HCT116 (cell line): ENCODE measurements around the gene AGPAT2. TPM values are rescaled to one million over a fixed set of nuclear protein-coding genes. Genes with fewer than 3 reads are reported as not detected.

ENCODE experiments used
- ATAC-seq: fragments of 200-7000 bp; cut with Tn5 transposase; 2 replicates; pipeline ENCODE4 v1.9.1; 2020; ENCODE audit warnings: mild to moderate bottlenecking, moderate library complexity
- BruUV-seq: library from RNA; stranded (reverse); fragments of 400-500 nt; replicated peaks from 2 replicates; lab custom pipeline; 2021; lab: Mats Ljungman, UMichigan
- CTCF ChIA-PET: fragments of 300-600 bp; sonication (Branson Sonifier 250); formaldehyde crosslinking; loops from one replicate; lab custom pipeline; 2021; ENCODE audit warnings: antibody characterized with exemption; lab: Charles Lee
- POLR2A ChIA-PET: fragments of 300-600, 350-600 bp; sonication (Branson Sonifier 250); formaldehyde crosslinking; loops from one replicate; lab custom pipeline; 2021; ENCODE audit warnings: antibody characterized with exemption; lab: Charles Lee
- RAD21 ChIA-PET, 2 experiments: fragments of 300-600 bp; sonication (Branson Sonifier 250); formaldehyde crosslinking; loops; one replicate each; lab custom pipeline; 2023; ENCODE audit warnings: low total read pairs in 2 of 2; ENCODE audit not compliant: uncharacterized antibody in 2 of 2, unreplicated experiment in 2 of 2, low non-redundant PET in 1 of 2; lab: Charles Lee
- DNase-seq: peaks from one replicate; pipeline ENCODE4 v3.0.0-alpha.2; 2010; ENCODE audit warnings: low read depth, low spot score
- H2AFZ ChIP-seq: fragments of 200-600 bp; shearing (Covaris generic), sonication (generic); 2 replicates; pipeline ENCODE4 v1.6.1; 2017; ENCODE audit warnings: low read depth, mixed run types, mixed read lengths, antibody characterized with exemption, low read length; ENCODE audit not compliant: poor library complexity, severe bottlenecking
- H3K27ac ChIP-seq: 2 replicates; pipeline ENCODE4 v1.5.1; 2012; ENCODE audit warnings: low read depth, low read length
- H3K27me3 ChIP-seq: fragments of 200-600 bp; sonication (generic); 2 replicates; pipeline ENCODE4 v1.6.1; 2016; ENCODE audit warnings: mixed run types, low read length, mixed read lengths; ENCODE audit not compliant: insufficient read depth
- H3K36me3 ChIP-seq, 2 experiments: fragments of 200-500 bp in 1 of 2; fragments of 200-600 bp in 1 of 2; sonication (Bioruptor generic) in 1 of 2; sonication (generic) in 1 of 2; 2 replicates each; pipeline versions ENCODE4 v1.5.1 to v1.6.1; 2014 to 2016; ENCODE audit warnings: low read length in 2 of 2, inconsistent platforms in 1 of 2, mixed read lengths in 1 of 2, mixed run types in 1 of 2; ENCODE audit not compliant: insufficient read depth in 2 of 2, control insufficient read depth in 1 of 2
- H3K4me1 ChIP-seq, 2 experiments: fragments of 200-600 bp in 1 of 2; sonication (generic) in 1 of 2; 2 replicates each; pipeline versions ENCODE4 v1.5.1 to v1.6.1; 2012 to 2017; ENCODE audit warnings: low read length in 2 of 2, inconsistent platforms in 1 of 2, mild to moderate bottlenecking in 1 of 2, mixed read lengths in 1 of 2, mixed run types in 1 of 2, moderate library complexity in 1 of 2; ENCODE audit not compliant: insufficient read depth in 2 of 2, control insufficient read depth in 1 of 2
- H3K4me2 ChIP-seq: fragments of 200-600 bp; sonication (generic); 2 replicates; pipeline ENCODE4 v1.6.1; 2017; ENCODE audit warnings: mixed run types, low read length, mixed read lengths
- H3K4me3 ChIP-seq, 2 experiments: fragments of 200-600 bp in 1 of 2; sonication (generic) in 1 of 2; replicated peaks in 1 of 2; 2 replicates each; pipeline ENCODE4 v1.5.1; 2011 to 2016; ENCODE audit warnings: low read length in 2 of 2, control low read depth in 1 of 2, low read depth in 1 of 2, mild to moderate bottlenecking in 1 of 2, mixed read lengths in 1 of 2, mixed run types in 1 of 2
- H3K79me2 ChIP-seq: fragments of 200-600 bp; sonication (generic); 2 replicates; pipeline ENCODE4 v1.6.1; 2017; ENCODE audit warnings: mild to moderate bottlenecking, mixed run types, low read length, moderate library complexity, mixed read lengths; ENCODE audit not compliant: insufficient read depth
- H3K9ac ChIP-seq: fragments of 200-600 bp; sonication (generic); 2 replicates; pipeline ENCODE4 v1.6.1; 2016; ENCODE audit warnings: low read length, mixed read lengths
- H3K9me2 ChIP-seq: fragments of 200-600 bp; sonication (generic), shearing (Covaris generic); 2 replicates; pipeline ENCODE4 v1.6.1; 2017; ENCODE audit warnings: mixed run types, mild to moderate bottlenecking, moderate library complexity; ENCODE audit not compliant: insufficient read depth
- H3K9me3 ChIP-seq, 2 experiments: fragments of 200-500 bp in 1 of 2; fragments of 200-600 bp in 1 of 2; sonication (Bioruptor generic) in 1 of 2; sonication (generic) in 1 of 2; 2 replicates each; pipeline ENCODE4 v1.6.1; 2014 to 2017; ENCODE audit warnings: low read length in 2 of 2, mixed read lengths in 2 of 2, inconsistent platforms in 1 of 2, low read depth in 1 of 2, mild to moderate bottlenecking in 1 of 2, mixed run types in 1 of 2, moderate library complexity in 1 of 2; ENCODE audit not compliant: control insufficient read depth in 1 of 2, insufficient read depth in 1 of 2
- H4K20me1 ChIP-seq: fragments of 200-600 bp; sonication (generic), shearing (Covaris generic); 2 replicates; pipeline ENCODE4 v1.6.1; 2017; ENCODE audit warnings: mixed run types, mild to moderate bottlenecking, moderate library complexity; ENCODE audit not compliant: insufficient read depth
- ATF3 ChIP-seq: IDR thresholded peaks from 2 replicates; pipeline ENCODE4 v1.6.1; 2012
- ELF1 ChIP-seq: IDR thresholded peaks from 2 replicates; pipeline ENCODE4 v1.6.1; 2012; ENCODE audit warnings: low read depth, borderline replicate concordance
- EZH2 ChIP-seq: fragments of 200-600 bp; sonication (generic); IDR thresholded peaks from 2 replicates; pipeline ENCODE4 v1.6.1; 2017; ENCODE audit warnings: antibody characterized with exemption, mixed run types
- FOSL1 ChIP-seq: IDR thresholded peaks from 2 replicates; pipeline ENCODE4 v1.6.1; 2012; ENCODE audit warnings: low read depth
- JUND ChIP-seq: IDR thresholded peaks from 2 replicates; pipeline ENCODE4 v1.6.1; 2012
- RAD21 ChIP-seq: IDR thresholded peaks from 2 replicates; pipeline ENCODE4 v1.6.1; 2012; ENCODE audit warnings: low read depth, mild to moderate bottlenecking
- TCF7L2 ChIP-seq: IDR thresholded peaks from 2 replicates; pipeline ENCODE4 v1.7.0; 2011; ENCODE audit warnings: borderline replicate concordance, inconsistent platforms; ENCODE audit not compliant: insufficient read depth, insufficient read length; ENCODE audit errors: extremely low read depth
- YY1 ChIP-seq: IDR thresholded peaks from 2 replicates; pipeline ENCODE4 v1.6.1; 2011; ENCODE audit warnings: low read length, low read depth, moderate library complexity, mild to moderate bottlenecking; ENCODE audit not compliant: insufficient replicate concordance; ENCODE audit errors: extremely low read depth
- ZFX ChIP-seq: fragments of 450-650 bp; IDR thresholded peaks from 2 replicates; pipeline ENCODE4 v1.6.1; 2017
- ZNF274 ChIP-seq: fragments of 200-500 bp; sonication (Bioruptor generic); IDR thresholded peaks from 2 replicates; pipeline ENCODE4 v1.6.1; 2014; ENCODE audit warnings: mild to moderate bottlenecking, low read depth, low read length, inconsistent platforms
- intact Hi-C: fragments of 100-400 bp; cut with micrococcal nuclease; formaldehyde crosslinking; loops from 2 replicates; pipeline ENCODE4 v1.10.0; 2022
- total RNA-seq: library from RNA; stranded (reverse); gene quantifications from one replicate; pipeline ENCODE4 v1.2.1, GENCODE V29; 2021; ENCODE audit not compliant: unreplicated experiment
- TF ChIP-seq, protein P1 (sequence below), 3 experiments: fragments of 200-600 bp in 1 of 3; sonication (generic) in 1 of 3; IDR thresholded peaks in 2 of 3; conservative IDR thresholded peaks in 1 of 3; 2 replicates each; pipeline ENCODE4 v1.5.1; 2012 to 2017; ENCODE audit warnings: low read depth in 2 of 3, low read length in 2 of 3, antibody characterized with exemption in 1 of 3, borderline replicate concordance in 1 of 3, control low read depth in 1 of 3, mild to moderate bottlenecking in 1 of 3, mixed read lengths in 1 of 3, mixed run types in 1 of 3, moderate library complexity in 1 of 3; ENCODE audit not compliant: insufficient read depth in 1 of 3
- TF ChIP-seq, protein P2 (sequence below): IDR thresholded peaks from 2 replicates; pipeline ENCODE4 v1.6.1; 2012; ENCODE audit warnings: low read depth

Gene AGPAT2
- total RNA-seq, 1 experiment from 2014 or later = 86.0 TPM

DNA sequence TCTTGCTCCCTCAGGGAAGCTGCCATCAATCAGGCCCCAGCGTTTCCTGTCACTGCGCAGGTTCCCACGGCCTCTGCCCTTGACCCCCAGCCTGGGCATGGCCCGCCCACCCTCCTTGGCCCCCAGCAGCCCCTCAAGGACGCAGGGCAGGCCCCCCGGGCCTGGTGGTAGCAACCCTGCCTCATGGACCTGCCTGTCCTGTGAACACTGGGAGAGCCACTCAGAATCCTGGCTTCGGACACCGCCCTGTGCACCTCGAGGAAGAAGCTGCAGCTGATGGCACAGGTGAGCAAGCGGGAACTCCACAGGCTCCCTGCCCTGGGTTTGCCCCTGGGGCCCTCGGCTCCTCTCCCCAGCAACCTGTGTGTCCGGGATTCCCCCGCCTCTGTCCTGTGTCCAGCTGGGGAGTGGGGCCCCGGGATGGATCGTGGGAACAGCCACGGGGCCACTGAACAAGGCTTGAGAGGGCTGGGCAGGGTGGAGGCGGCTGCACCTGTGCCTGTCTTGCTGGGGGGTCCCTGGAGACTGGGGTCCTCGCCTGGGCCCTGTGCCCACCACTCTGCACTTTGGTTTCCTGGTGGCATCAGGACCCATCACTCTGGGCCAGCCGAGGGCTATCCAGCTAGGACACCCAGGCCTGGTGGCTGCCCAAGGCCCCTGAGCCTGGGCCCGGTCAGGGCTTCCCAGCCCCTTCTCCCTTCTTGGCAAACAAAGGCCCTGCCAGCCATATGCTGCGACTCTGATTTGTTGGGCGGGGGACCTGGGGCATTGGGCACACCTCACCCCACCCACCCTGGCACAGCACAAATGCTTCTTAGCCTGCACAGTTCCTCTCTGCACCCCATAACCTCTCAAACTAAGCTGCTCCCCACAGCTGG, 58.0 kb downstream of the AGPAT2 start:
- no peak overlapping the region for H3K27ac ChIP-seq
- no peaks in the 10 kb centered on the region for H3K79me2 ChIP-seq
- ChIA-PET POLR2A (no interaction called here), CTCF (interaction anchor here (1.4 to 7.4 kb wide), 2 partner anchors 11 to 143 kb away, joined by 3 to 108 read pairs; no protein-coding TSS in a partner anchor), RAD21 (interaction anchor here in 1 of 2 experiments (1.0 to 1.2 kb wide), 2 partner anchors 144 to 145 kb away, joined by 3 to 6 read pairs; no protein-coding TSS in a partner anchor)
- no peak overlapping the region for H2AFZ ChIP-seq
- no peaks in the 10 kb centered on the region for H3K9me2 ChIP-seq
- no TSS peak for BruUV-seq
- no peak overlapping the region for H3K4me2 ChIP-seq
- H3K4me3 ChIP-seq = no peak overlapping the region
- no peaks in the 10 kb centered on the region for H3K27me3 ChIP-seq
- H3K36me3 ChIP-seq = no peaks in the 10 kb centered on the region
- no peak overlapping the region for H3K9ac ChIP-seq
- no peaks in the 10 kb centered on the region for H4K20me1 ChIP-seq
- ATAC-seq (no peak), DNase-seq (no peak)
- intact Hi-C loops = no loop called here
- no peak for TF ChIP-seq FOSL1
- TF ChIP-seq, protein P1, sequence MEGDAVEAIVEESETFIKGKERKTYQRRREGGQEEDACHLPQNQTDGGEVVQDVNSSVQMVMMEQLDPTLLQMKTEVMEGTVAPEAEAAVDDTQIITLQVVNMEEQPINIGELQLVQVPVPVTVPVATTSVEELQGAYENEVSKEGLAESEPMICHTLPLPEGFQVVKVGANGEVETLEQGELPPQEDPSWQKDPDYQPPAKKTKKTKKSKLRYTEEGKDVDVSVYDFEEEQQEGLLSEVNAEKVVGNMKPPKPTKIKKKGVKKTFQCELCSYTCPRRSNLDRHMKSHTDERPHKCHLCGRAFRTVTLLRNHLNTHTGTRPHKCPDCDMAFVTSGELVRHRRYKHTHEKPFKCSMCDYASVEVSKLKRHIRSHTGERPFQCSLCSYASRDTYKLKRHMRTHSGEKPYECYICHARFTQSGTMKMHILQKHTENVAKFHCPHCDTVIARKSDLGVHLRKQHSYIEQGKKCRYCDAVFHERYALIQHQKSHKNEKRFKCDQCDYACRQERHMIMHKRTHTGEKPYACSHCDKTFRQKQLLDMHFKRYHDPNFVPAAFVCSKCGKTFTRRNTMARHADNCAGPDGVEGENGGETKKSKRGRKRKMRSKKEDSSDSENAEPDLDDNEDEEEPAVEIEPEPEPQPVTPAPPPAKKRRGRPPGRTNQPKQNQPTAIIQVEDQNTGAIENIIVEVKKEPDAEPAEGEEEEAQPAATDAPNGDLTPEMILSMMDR (IDR thresholded peaks at IDR 0.05 in 2 of 3, conservative IDR thresholded peaks at IDR 0.05 in 1 of 3; ENCODE audit: borderline replicate concordance in 1 of 3, insufficient read depth in 1 of 3, low read depth in 2 of 3, low read length in 2 of 3) = no peak
- H3K4me1 ChIP-seq = peaks cover 0 to 7% of the 10 kb centered on the region in 2 experiments; a peak in 2 of 4 replicates
- H3K9me3 ChIP-seq = peaks cover 0 to 5% of the 10 kb centered on the region in 2 experiments; a peak in 1 of 4 replicates

DNA sequence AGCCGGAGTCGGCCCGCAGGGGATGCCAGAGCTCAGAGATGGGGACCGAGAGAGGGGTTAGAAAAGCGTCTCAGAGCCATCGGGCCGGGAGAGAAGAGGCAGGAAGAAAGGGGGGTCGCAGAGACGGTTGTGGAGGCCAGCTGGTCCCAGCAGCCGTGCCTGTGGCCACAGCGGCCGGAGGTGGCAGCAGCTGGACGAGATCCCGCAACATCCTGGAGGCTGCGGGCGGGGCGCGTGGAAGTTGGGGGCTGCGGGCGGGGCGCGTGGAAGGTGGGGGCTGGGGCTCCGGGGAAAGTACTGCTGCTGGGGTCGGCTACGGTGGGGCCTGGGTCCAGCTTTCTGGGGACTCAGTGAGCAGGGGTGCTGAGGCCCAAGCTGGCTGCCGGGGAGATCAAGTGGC, 59.0 kb downstream of the AGPAT2 start:
- peaks cover 0 to 5% of the 10 kb centered on the region in 2 experiments; a peak in 1 of 4 replicates for H3K9me3 ChIP-seq
- no peaks in the 10 kb centered on the region for H4K20me1 ChIP-seq
- POLR2A ChIA-PET = no interaction called here
- H3K4me1 ChIP-seq = peaks cover 0 to 7% of the 10 kb centered on the region in 2 experiments; a peak in 2 of 4 replicates
- DNase-seq (no peak), ATAC-seq (no peak)
- no peaks in the 10 kb centered on the region for H3K36me3 ChIP-seq
- no peaks in the 10 kb centered on the region for H3K9me2 ChIP-seq
- CTCF ChIA-PET = interaction anchor here (1.4 to 7.4 kb wide), 2 partner anchors 10 to 142 kb away, joined by 3 to 108 read pairs; no protein-coding TSS in a partner anchor
- RAD21 ChIA-PET = no interaction called here
- no peaks in the 10 kb centered on the region for H3K79me2 ChIP-seq
- no peak overlapping the region for H2AFZ ChIP-seq
- no peak overlapping the region for H3K9ac ChIP-seq
- H3K4me2 ChIP-seq = no peak overlapping the region
- H3K4me3 ChIP-seq = no peak overlapping the region
- intact Hi-C loops = no loop called here
- no peaks in the 10 kb centered on the region for H3K27me3 ChIP-seq
- BruUV-seq = no TSS peak
- no peak overlapping the region for H3K27ac ChIP-seq
- TF ChIP-seq TCF7L2 = no peak
- no peak for TF ChIP-seq JUND
- TF ChIP-seq ATF3 = no peak
- TF ChIP-seq EZH2 = no peak
- TF ChIP-seq ZFX = no peak
- TF ChIP-seq, protein P2, sequence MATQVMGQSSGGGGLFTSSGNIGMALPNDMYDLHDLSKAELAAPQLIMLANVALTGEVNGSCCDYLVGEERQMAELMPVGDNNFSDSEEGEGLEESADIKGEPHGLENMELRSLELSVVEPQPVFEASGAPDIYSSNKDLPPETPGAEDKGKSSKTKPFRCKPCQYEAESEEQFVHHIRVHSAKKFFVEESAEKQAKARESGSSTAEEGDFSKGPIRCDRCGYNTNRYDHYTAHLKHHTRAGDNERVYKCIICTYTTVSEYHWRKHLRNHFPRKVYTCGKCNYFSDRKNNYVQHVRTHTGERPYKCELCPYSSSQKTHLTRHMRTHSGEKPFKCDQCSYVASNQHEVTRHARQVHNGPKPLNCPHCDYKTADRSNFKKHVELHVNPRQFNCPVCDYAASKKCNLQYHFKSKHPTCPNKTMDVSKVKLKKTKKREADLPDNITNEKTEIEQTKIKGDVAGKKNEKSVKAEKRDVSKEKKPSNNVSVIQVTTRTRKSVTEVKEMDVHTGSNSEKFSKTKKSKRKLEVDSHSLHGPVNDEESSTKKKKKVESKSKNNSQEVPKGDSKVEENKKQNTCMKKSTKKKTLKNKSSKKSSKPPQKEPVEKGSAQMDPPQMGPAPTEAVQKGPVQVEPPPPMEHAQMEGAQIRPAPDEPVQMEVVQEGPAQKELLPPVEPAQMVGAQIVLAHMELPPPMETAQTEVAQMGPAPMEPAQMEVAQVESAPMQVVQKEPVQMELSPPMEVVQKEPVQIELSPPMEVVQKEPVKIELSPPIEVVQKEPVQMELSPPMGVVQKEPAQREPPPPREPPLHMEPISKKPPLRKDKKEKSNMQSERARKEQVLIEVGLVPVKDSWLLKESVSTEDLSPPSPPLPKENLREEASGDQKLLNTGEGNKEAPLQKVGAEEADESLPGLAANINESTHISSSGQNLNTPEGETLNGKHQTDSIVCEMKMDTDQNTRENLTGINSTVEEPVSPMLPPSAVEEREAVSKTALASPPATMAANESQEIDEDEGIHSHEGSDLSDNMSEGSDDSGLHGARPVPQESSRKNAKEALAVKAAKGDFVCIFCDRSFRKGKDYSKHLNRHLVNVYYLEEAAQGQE = no peak
- no peak for TF ChIP-seq ELF1
- no peak for TF ChIP-seq RAD21
- no peak for TF ChIP-seq ZNF274
- TF ChIP-seq YY1 = no peak
